Measurements from ENCODE around the gene PAQR3.

DNA sequence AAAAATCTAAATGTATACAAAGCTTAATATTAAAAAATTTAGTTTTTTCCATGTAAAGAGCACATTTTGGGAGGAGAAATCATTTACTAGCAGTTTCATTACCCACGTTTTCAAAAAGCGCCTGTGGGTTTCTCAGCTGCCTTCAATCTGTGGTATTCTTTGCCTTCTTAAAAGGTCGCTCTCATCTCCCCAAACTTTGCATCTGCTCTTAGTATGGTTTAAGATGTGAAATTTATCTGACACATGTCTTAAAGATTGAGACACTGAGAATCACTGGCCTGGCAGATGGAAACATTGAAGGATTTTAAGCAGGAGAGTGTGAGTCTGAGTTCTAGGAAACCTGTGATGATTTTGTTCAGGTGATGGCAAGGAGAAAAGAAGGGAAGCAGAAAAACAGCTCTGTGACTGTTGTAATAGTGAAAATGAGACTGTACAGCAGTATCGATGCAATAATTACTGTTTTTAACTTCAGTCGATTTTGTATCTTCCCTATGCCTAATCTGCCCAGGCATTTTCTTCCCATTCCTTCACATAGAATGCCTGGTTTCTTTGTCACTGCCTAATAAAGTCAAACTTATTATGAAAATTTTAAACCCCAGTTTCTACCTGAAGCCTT lies 75.9 kb downstream of the PAQR3 start:
- TF ChIP-seq, protein P1, sequence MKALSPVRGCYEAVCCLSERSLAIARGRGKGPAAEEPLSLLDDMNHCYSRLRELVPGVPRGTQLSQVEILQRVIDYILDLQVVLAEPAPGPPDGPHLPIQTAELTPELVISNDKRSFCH (CRISPR knock-in tag; IDR thresholded peaks at IDR 0.05) = no peak
- TF ChIP-seq, protein P1 (tag; IDR thresholded peaks at IDR 0.05) = no peak
- TF ChIP-seq CTCF (IDR thresholded peaks at IDR 0.05 in 2 of 3, conservative IDR thresholded peaks at IDR 0.05 in 1 of 3; ENCODE audit: insufficient read depth in 2 of 3, low read depth in 1 of 3, low read length in 3 of 3) (no peak), PREB (CRISPR knock-in tag; IDR thresholded peaks at IDR 0.05) (no peak), CBX3 (IDR thresholded peaks at IDR 0.05; ENCODE audit: borderline replicate concordance in 1 of 2, low read length in 2 of 2) (no peak), MTF1 (CRISPR knock-in tag; IDR thresholded peaks at IDR 0.05; ENCODE audit: borderline replicate concordance) (no peak), CTBP1 (IDR thresholded peaks at IDR 0.05; ENCODE audit: borderline replicate concordance) (no peak), TCF15 (CRISPR knock-in tag; IDR thresholded peaks at IDR 0.05) (no peak)

All from K562 (cell line).